SIG-M5 (cell line): Measurements from ENCODE around the gene FOXO4.

Source experiments
- DNase-seq: peaks from one replicate; lab custom pipeline; 2025; lab: John Stamatoyannopoulos, UW

FOXO4 gene

DNA sequence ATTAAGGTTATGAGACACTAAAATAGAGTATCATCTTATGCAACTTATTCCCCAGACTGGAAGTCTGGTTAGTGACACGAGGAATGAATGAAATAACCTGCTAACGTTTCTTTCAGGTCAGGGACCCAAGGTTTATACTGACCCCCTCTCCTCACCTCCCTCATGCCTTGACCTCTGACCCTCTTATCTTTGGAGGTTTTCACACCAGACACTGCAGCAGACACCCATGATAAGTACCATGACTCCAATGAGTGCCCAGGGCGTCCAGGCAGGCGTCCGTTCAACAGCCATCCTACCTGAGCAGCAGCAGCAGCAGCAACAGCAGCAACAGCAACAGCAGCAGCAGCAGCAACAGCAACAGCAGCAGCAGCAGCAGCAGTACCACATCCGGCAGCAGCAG lies 44.8 kb downstream of the FOXO4 start:
- DNase-seq, result no peak

- no peak for DNase-seq
Observed at GRCh38 chrX:71143508-71143907, 47.9 kb downstream of the FOXO4 start.

GRCh38 chrX:71144651-71145050 lies 49.0 kb downstream of the FOXO4 start, which contains the start of gene NLGN3:
TSS of gene NLGN3 (plus strand) at chrX:71144841. CDS start at chrX:71147750, 2,909 bp downstream.
- no peak for DNase-seq

DNA sequence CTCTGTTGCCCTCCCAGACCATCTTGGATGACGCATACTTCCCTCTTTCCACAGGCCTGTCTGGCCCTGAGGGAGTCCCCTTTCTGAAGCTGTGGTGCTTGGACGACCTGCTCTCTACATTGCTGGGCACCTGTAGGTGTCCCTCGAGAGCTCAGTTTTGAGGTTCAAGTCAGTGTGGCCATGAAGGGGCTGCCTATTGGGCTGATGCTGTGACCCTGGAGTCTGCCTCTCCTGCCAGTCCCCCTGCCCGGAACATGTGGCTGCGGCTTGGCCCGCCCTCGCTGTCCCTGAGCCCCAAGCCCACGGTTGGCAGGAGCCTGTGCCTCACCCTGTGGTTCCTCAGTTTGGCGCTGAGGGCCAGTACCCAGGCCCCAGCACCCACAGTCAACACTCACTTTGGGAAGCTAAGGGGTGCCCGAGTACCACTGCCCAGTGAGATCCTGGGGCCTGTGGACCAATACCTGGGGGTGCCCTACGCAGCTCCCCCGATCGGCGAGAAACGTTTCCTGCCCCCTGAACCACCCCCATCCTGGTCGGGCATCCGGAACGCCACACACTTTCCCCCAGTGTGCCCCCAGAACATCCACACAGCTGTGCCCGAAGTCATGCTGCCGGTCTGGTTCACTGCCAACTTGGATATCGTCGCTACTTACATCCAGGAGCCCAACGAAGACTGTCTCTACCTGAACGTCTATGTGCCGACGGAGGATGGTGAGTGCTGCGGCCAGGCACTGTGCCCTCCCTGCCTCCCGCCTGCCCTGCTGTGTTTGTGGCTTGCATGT lies 52.0 kb downstream of the FOXO4 start:
- no peak for DNase-seq

DNA sequence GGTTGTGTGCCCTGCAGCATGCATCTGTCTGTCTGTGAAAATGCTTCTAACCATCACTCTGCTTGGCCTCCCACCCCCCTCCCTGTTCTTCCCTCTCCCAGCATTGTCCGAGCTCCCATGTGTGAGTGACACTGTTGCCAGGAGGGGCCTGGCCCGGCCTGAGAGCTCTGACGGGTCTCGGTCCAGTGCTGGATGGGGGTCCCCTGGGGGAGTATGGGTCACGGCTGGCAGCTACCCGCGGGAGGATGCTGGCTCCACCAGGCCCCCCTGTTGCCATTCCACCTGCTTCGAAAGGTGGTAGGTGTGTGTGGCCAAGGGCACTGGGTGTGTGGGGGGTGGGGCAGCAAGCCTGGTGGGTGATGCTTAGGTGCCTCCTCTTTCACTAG lies 52.6 kb downstream of the FOXO4 start:
- DNase-seq, result no peak

DNA sequence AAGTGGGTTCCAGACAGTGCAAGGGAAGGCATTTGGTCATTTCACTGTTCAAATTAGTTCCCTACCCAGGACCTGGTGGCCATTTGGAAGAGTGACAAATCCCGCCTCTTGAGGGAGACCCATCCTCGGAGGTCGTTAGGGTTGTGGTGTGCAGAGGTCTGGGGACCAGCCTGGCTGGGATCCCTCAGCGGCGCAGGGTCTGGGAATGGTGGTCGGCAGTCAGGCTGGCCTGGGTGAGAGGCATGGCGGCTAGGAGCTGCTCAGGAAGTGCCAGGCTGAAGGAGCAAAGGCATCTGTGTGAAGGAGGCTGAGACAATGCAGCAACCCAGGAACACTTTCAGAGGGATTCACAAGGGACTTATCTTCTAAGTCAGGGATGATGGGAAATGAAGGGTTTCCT lies 55.7 kb downstream of the FOXO4 start:
- DNase-seq, result no peak
